G401 (cell line): ENCODE measurements around the gene GP1BB. TPM values are rescaled to one million over a fixed set of nuclear protein-coding genes. Genes with fewer than 3 reads are reported as not detected.

Source experiments
- DNase-seq: peaks from one replicate; pipeline ENCODE4 v3.0.0-alpha.2; 2015; ENCODE audit warnings: low spot score
- in situ Hi-C: cut with HindIII; loops from 2 replicates; pipeline ENCODE4 v1.10.0; 2016; ENCODE audit warnings: low sequenced_read_pairs, mixed read lengths
- total RNA-seq: library from RNA; depleted of rRNA; stranded (reverse); fragments of >200 nt; shearing (Covaris generic); gene quantifications from 2 replicates; pipeline ENCODE4 v1.2.3, GENCODE V29; 2014

GP1BB gene
- total RNA-seq, 1 experiment from 2014 or later = 4.7 TPM

GRCh38 chr22:19749876-19750275, 26.5 kb downstream of the GP1BB start:
- no peak for DNase-seq

GRCh38 chr22:19750507-19751490, 27.5 kb downstream of the GP1BB start:
- in situ Hi-C loops = loop anchor here (25.0 kb wide), 1 partner anchor 212 kb away; no protein-coding TSS in a partner anchor
- no peak for DNase-seq

More at GRCh38 chr22:19749876-19750275, 26.5 kb downstream of the GP1BB start:
- in situ Hi-C loops = loop anchor here (25.0 kb wide), 1 partner anchor 212 kb away; no protein-coding TSS in a partner anchor

- no peak for DNase-seq
- in situ Hi-C loops = loop anchor here (25.0 kb wide), 1 partner anchor 211 kb away; no protein-coding TSS in a partner anchor
Observed at GRCh38 chr22:19751497-19752245, 28.3 kb downstream of the GP1BB start.

- DNase-seq = no peak
- in situ Hi-C loops = loop anchor here (25.0 kb wide), 1 partner anchor 209 kb away; no protein-coding TSS in a partner anchor
Observed at GRCh38 chr22:19753090-19753842, 29.9 kb downstream of the GP1BB start.

GRCh38 chr22:19753996-19754700, 30.8 kb downstream of the GP1BB start:
- no peak for DNase-seq
- in situ Hi-C loops = loop anchor here (25.0 kb wide), 1 partner anchor 208 kb away; no protein-coding TSS in a partner anchor

- in situ Hi-C loops = loop anchor here (25.0 kb wide), 1 partner anchor 208 kb away; no protein-coding TSS in a partner anchor
- DNase-seq = no peak
Observed at GRCh38 chr22:19754701-19755144, 31.4 kb downstream of the GP1BB start.

GRCh38 chr22:19755145-19755710, 31.9 kb downstream of the GP1BB start:
- no peak for DNase-seq
- in situ Hi-C loops = loop anchor here (25.0 kb wide), 1 partner anchor 207 kb away; no protein-coding TSS in a partner anchor

- no peak for DNase-seq
- in situ Hi-C loops = loop anchor here (25.0 kb wide), 1 partner anchor 206 kb away; no protein-coding TSS in a partner anchor
Observed at GRCh38 chr22:19755722-19756287, 32.5 kb downstream of the GP1BB start.

GRCh38 chr22:19756288-19757128, 33.2 kb downstream of the GP1BB start:
- in situ Hi-C loops = loop anchor here (25.0 kb wide), 1 partner anchor 206 kb away; no protein-coding TSS in a partner anchor
- DNase-seq = peak; percentile 18

- in situ Hi-C loops = loop anchor here (25.0 kb wide), 1 partner anchor 205 kb away; no protein-coding TSS in a partner anchor
- peak; percentile 13 for DNase-seq
Observed at GRCh38 chr22:19757140-19757984, 34.0 kb downstream of the GP1BB start.

- in situ Hi-C loops = loop anchor here (25.0 kb wide), 1 partner anchor 204 kb away; no protein-coding TSS in a partner anchor
Observed at GRCh38 chr22:19757985-19758895, 34.9 kb downstream of the GP1BB start.

GRCh38 chr22:19758896-19759426, 35.6 kb downstream of the GP1BB start:
- DNase-seq = no peak
- in situ Hi-C loops = loop anchor here (25.0 kb wide), 1 partner anchor 203 kb away; no protein-coding TSS in a partner anchor

More at GRCh38 chr22:19757985-19758895, 34.9 kb downstream of the GP1BB start:
- no peak for DNase-seq

- no peak for DNase-seq
- in situ Hi-C loops = loop anchor here (25.0 kb wide), 1 partner anchor 203 kb away; no protein-coding TSS in a partner anchor
Observed at GRCh38 chr22:19759427-19760057, 36.2 kb downstream of the GP1BB start.
